Gastrocnemius medialis (tissue), 4 donors: Measurements from ENCODE around the gene TOR4A. TPM values are rescaled to one million over a fixed set of nuclear protein-coding genes. Genes with fewer than 3 reads are reported as not detected.

Source experiments
- ATAC-seq, 2 donors: fragments of 150-250 bp; one replicate each; pipeline ENCODE4 v1.9.1; 2016
- DNase-seq, 2 donors: peaks; one replicate each; pipeline ENCODE4 v3.0.0-alpha.2; 2019
- H3K27ac ChIP-seq, 4 donors: fragments of 200-600 bp; sonication (generic); 1 replicate in 1 of 4; 2 replicates in 3 of 4; pipeline ENCODE4 v1.5.1; 2016 to 2018; ENCODE audit warnings: mild to moderate bottlenecking in 2 of 4, moderate library complexity in 1 of 4
- H3K27me3 ChIP-seq, 3 donors: fragments of 200-600 bp; sonication (generic) in 2 of 3; 1 replicate in 1 of 3; 2 replicates in 2 of 3; pipeline versions ENCODE4 v1.5.1 to v1.6.0; 2016 to 2019; ENCODE audit warnings: mild to moderate bottlenecking in 1 of 3, moderate library complexity in 1 of 3
- H3K36me3 ChIP-seq, 2 donors: fragments of 200-600 bp; sonication (generic) in 1 of 2; one replicate each; pipeline ENCODE4 v1.5.1; 2017 to 2018
- H3K4me1 ChIP-seq, 2 donors: fragments of 200-600 bp; sonication (generic) in 1 of 2; one replicate each; pipeline ENCODE4 v1.5.1; 2016 to 2017; ENCODE audit warnings: mild to moderate bottlenecking in 2 of 2
- H3K4me3 ChIP-seq, 4 donors: fragments of 200-600 bp; sonication (generic) in 3 of 4; 1 replicate in 1 of 4; 2 replicates in 3 of 4; pipeline ENCODE4 v1.5.1; 2016 to 2019; ENCODE audit warnings: mild to moderate bottlenecking in 2 of 4
- H3K9me3 ChIP-seq, 3 donors: fragments of 200-600 bp; sonication (generic) in 2 of 3; 1 replicate in 1 of 3; 2 replicates in 2 of 3; pipeline ENCODE4 v1.5.1; 2016 to 2019
- CTCF ChIP-seq, 5 experiments: fragments of 450-650 bp in 3 of 5; fragments of 200-600 bp in 2 of 5; sonication (generic) in 2 of 5; IDR thresholded peaks in 4 of 5; conservative IDR thresholded peaks in 1 of 5; 1 replicate in 4 of 5; 2 replicates in 1 of 5; pipeline ENCODE4 v1.5.1; 2016 to 2019; ENCODE audit warnings: antibody characterized with exemption in 5 of 5, mild to moderate bottlenecking in 3 of 5, moderate library complexity in 3 of 5
- POLR2A ChIP-seq, 2 donors: fragments of 450-650 bp; IDR thresholded peaks; one replicate each; pipeline ENCODE4 v1.6.1; 2017; ENCODE audit warnings: antibody characterized with exemption in 2 of 2, mild to moderate bottlenecking in 2 of 2, moderate library complexity in 2 of 2
- in situ Hi-C, 4 donors: fragments of 200-750 bp; cut with MboI; loops; one replicate each; pipeline versions ENCODE4 v1.15.0 to v1.8.0; 2017; ENCODE audit warnings: low sequenced_read_pairs in 4 of 4
- intact Hi-C: fragments of 100-400 bp; cut with DNase I; formaldehyde crosslinking; loops from one replicate; pipeline ENCODE4 v1.15.1; 2023; ENCODE audit warnings: low total_unique reads
- total RNA-seq, 4 donors: library from RNA; depleted of rRNA; stranded (reverse); fragments of >200 nt; gene quantifications; one replicate each; pipeline versions ENCODE4 v1.1.0 to v1.2.3, GENCODE V29; 2016

The TOR4A gene
- total RNA-seq, 4 donors from 2014 or later, result 1.2 to 2.8 (median 1.7) TPM

DNA sequence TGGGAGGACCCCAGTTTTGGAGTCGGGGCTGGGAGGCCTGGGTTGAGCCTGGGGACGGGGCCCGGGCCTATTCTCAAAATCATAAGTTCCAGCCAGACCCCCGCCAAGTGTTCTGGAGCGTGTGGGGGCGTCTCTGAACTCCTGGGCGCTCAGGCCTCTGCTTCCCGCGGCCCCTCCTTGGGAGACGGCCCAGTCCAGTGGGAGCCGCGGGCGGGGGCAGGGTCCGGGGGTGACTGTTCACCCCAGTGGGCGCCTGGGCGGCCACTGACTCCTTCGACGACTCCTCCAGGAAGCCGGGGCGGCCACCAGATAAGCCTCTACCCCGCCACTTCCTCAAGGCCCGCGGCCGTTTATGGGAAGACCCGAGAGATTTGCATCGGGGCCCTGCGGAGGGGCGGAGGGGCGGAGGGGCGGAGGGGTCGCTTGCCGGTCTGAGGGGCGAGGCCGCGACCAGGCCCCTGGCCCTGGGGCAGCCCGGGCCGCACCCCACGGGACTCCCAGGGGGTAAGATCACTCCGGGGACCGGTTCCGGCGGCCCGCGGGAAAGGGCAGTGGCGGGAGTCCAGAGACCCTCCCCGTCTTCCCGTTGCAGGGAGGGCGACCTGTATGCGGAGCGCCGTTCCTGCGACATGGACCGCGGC lies 655 bp downstream of the TOR4A start:
- intact Hi-C loops, result no loop called here
- DNase-seq (no peak), ATAC-seq (no peak)
- Histone ChIP-seq H3K27ac (peak overlapping the region; percentile 68 to 83 (median 80)), H3K4me3 (peak overlapping the region; percentile 36 to 51 (median 49)), H3K9me3 (no peaks in the 10 kb centered on the region), H3K27me3 (peaks cover 13 to 46% (median 20%) of the 10 kb centered on the region in 3 donors), H3K4me1 (peaks cover 17 to 21% of the 10 kb centered on the region in 2 donors), H3K36me3 (peaks cover 0 to 3% of the 10 kb centered on the region in 2 donors)
- in situ Hi-C loops, result loop anchor here in 3 of 4 donors (25.0 kb wide), 1 partner anchor 134 kb away; the partner anchor contains the start of genes EXD3 (in 3 of the 3) and NOXA1 (in 3 of the 3)
- TF ChIP-seq POLR2A (IDR thresholded peaks at IDR 0.05), result no peak
- no peak for TF ChIP-seq CTCF (IDR thresholded peaks at IDR 0.05 in 4 of 5, conservative IDR thresholded peaks at IDR 0.05 in 1 of 5)

GRCh38 chr9:137278721-137279711 lies 1.5 kb downstream of the TOR4A start:
- Histone ChIP-seq H3K27me3 (peaks cover 20 to 54% (median 21%) of the 10 kb centered on the region in 3 donors), H3K4me1 (peaks cover 17 to 21% of the 10 kb centered on the region in 2 donors), H3K4me3 (peak overlapping the region in 2 of 4 donors; percentile 36 to 51), H3K9me3 (no peaks in the 10 kb centered on the region), H3K27ac (peak overlapping the region in 3 of 4 donors; percentile 78 to 83 (median 81)), H3K36me3 (no peaks in the 10 kb centered on the region)
- DNase-seq (no peak), ATAC-seq (no peak)
- intact Hi-C loops, result no loop called here
- in situ Hi-C loops, result loop anchor here in 3 of 4 donors (25.0 kb wide), 1 partner anchor 133 kb away; the partner anchor contains the start of genes EXD3 (in 3 of the 3) and NOXA1 (in 3 of the 3)
- TF ChIP-seq CTCF (IDR thresholded peaks at IDR 0.05 in 4 of 5, conservative IDR thresholded peaks at IDR 0.05 in 1 of 5) (no peak), POLR2A (IDR thresholded peaks at IDR 0.05) (no peak)

- intact Hi-C loops, result no loop called here
- H3K4me1 ChIP-seq, result peaks cover 17 to 21% of the 10 kb centered on the region in 2 donors
- in situ Hi-C loops, result loop anchor here in 3 of 4 donors (25.0 kb wide), 1 partner anchor 132 kb away; the partner anchor contains the start of genes EXD3 (in 3 of the 3) and NOXA1 (in 3 of the 3)
Observed at GRCh38 chr9:137279741-137280473, 2.4 kb downstream of the TOR4A start.

More at GRCh38 chr9:137279741-137280473, 2.4 kb downstream of the TOR4A start:
- TF ChIP-seq POLR2A (IDR thresholded peaks at IDR 0.05) (no peak), CTCF (IDR thresholded peaks at IDR 0.05 in 4 of 5, conservative IDR thresholded peaks at IDR 0.05 in 1 of 5) (no peak)
- Histone ChIP-seq H3K9me3 (no peaks in the 10 kb centered on the region), H3K27ac (no peak overlapping the region), H3K36me3 (no peaks in the 10 kb centered on the region), H3K4me3 (no peak overlapping the region), H3K27me3 (peaks cover 20 to 54% (median 25%) of the 10 kb centered on the region in 3 donors)
- ATAC-seq (no peak), DNase-seq (no peak)
